ENCODE data around the gene FGFR4.

The FGFR4 gene

GRCh38 chr5:177085985-177086653 lies 596 bp upstream of the FGFR4 start:
- no peak for DNase-seq

- no peak for DNase-seq
These were observed 787 bp downstream of the FGFR4 start for GRCh38 chr5:177087398-177088005.

DNA sequence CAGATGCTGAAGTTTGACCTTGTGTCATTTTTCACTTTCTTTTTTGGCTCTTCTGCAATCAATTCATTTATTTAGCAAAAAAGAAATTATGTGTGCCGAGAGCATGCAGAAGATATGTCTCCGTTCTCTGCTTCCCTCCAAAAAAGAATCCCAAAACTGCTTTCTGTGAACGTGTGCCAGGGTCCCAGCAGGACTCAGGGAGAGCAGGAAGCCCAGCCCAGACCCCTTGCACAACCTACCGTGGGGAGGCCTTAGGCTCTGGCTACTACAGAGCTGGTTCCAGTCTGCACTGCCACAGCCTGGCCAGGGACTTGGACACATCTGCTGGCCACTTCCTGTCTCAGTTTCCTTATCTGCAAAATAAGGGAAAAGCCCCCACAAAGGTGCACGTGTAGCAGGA lies 2.4 kb downstream of the FGFR4 start:
- no peak for DNase-seq

DNA sequence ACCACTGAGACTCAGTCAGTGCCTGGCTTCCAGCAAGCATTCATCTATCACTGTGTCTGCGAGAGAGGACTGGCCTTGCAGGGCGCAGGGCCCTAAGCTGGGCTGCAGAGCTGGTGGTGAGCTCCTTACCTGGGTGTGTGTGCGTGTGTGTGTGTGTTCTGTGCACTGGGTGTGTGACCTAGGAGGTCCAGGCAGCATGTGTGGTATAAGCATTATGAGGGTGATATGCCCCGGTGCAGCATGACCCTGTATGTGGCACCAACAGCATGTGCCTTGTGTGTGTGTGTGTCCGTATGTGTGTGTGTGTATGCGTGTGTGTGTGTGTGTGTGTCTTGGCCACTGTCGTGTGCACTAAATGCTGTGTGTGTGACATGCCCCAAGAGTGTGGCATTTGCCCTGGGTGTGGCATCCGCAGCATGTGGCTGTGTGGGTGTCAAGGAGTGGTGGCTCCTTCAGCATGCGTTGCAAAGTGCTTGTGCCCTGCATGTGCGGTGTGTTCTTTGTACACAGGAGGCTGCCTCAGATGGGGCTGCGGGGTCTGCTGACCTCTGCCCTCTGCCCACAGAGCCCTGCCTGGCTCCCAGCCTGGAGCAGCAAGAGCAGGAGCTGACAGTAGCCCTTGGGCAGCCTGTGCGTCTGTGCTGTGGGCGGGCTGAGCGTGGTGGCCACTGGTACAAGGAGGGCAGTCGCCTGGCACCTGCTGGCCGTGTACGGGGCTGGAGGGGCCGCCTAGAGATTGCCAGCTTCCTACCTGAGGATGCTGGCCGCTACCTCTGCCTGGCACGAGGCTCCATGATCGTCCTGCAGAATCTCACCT lies 3.3 kb downstream of the FGFR4 start:
- DNase-seq: no peak

GRCh38 chr5:177090813-177091212 lies 4.1 kb downstream of the FGFR4 start:
- DNase-seq: no peak

- no peak for DNase-seq
These were observed 4.5 kb downstream of the FGFR4 start for GRCh38 chr5:177091232-177091631.

DNA sequence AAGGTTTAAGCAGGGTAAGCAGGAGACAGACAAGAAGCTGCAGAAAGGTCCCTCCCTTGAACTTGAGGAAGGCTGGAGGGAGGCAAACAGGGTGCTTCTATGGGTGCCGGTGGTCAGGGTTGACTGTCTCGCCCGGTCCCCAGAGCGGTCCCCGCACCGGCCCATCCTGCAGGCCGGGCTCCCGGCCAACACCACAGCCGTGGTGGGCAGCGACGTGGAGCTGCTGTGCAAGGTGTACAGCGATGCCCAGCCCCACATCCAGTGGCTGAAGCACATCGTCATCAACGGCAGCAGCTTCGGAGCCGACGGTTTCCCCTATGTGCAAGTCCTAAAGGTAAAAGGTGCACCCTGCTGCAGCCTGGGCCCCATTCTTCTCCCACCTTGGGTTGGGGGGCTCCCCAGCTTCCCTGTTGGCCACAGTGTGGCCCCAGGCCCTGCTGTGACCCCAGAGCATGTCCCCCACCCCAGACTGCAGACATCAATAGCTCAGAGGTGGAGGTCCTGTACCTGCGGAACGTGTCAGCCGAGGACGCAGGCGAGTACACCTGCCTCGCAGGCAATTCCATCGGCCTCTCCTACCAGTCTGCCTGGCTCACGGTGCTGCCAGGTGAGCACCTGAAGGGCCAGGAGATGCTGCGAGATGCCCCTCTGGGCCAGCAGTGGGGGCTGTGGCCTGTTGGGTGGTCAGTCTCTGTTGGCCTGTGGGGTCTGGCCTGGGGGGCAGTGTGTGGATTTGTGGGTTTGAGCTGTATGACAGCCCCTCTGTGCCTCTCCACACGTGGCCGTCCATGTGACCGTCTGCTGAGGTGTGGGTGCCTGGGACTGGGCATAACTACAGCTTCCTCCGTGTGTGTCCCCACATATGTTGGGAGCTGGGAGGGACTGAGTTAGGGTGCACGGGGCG lies 5.7 kb downstream of the FGFR4 start:
- no peak for DNase-seq

DNA sequence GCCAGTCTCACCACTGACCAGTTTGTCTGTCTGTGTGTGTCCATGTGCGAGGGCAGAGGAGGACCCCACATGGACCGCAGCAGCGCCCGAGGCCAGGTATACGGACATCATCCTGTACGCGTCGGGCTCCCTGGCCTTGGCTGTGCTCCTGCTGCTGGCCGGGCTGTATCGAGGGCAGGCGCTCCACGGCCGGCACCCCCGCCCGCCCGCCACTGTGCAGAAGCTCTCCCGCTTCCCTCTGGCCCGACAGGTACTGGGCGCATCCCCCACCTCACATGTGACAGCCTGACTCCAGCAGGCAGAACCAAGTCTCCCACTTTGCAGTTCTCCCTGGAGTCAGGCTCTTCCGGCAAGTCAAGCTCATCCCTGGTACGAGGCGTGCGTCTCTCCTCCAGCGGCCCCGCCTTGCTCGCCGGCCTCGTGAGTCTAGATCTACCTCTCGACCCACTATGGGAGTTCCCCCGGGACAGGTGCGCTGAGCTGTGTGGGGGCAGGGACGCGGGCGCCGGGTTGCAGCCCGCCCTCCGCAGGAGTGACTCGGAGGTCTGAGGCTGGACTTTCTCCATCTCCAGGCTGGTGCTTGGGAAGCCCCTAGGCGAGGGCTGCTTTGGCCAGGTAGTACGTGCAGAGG lies 6.5 kb downstream of the FGFR4 start:
- no peak for DNase-seq

DNA sequence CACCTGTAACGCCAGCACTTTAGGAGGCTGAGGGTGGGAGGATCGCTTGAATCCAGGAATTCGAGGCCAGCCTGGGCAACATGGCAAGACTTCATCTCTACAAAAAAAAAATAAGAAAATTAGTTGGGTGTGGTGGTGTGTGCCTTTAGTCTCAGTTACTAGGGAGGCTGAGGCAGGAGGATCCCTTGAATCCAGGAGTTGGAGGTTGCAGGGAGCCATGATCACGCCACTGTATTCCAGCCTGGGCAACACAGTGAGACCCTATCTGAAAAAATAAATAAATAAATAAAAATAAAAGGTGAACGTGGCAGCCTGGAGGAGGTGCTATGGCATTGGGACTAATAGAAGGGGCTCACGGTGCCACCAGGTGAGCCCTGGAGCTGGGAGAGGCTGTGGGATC lies 7.1 kb downstream of the FGFR4 start:
- no peak for DNase-seq

DNA sequence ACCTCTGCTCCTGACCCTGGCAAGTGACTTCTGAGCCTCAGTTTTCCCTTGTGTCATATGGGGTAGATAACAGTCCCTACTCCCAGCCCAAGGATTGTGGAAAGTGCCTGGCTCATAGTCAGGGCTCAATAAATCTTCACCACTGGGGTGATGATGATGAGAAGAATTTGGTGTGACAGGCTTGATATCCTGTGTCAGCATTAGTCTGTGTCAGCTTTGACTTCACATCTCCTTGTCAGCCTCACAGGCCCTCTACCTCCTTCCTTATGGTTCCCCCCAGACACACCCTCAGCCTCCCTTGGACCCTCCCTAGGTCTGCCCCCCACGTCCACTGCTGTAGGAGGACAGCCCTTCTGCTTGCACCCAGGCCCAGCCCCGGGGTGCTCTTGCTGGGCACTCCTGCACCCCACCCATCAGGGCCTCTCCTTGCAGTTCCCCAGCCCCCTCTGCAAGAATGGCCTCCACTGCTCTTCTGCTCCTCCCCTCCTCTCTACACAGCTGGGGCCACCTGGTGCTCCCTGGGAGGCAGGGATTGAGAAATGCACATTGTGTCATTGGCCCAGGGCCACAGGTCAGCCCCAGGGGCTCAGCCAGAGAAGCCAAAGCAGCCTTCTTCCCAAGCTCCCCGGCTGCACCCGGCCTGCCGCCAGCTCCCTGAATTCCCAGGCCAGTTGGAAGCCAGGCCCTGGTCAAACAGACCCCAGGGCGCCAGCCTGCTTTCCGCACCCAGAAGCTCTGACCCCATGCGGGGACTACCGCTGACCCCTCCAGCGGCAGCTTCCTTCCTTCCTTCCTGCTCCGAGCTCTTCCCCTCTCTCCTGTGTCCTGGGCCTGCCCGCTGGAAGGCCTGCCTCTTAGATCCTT lies 7.7 kb downstream of the FGFR4 start:
- DNase-seq: no peak

GRCh38 chr5:177095088-177095669 lies 8.5 kb downstream of the FGFR4 start:
- no peak for DNase-seq

DNA sequence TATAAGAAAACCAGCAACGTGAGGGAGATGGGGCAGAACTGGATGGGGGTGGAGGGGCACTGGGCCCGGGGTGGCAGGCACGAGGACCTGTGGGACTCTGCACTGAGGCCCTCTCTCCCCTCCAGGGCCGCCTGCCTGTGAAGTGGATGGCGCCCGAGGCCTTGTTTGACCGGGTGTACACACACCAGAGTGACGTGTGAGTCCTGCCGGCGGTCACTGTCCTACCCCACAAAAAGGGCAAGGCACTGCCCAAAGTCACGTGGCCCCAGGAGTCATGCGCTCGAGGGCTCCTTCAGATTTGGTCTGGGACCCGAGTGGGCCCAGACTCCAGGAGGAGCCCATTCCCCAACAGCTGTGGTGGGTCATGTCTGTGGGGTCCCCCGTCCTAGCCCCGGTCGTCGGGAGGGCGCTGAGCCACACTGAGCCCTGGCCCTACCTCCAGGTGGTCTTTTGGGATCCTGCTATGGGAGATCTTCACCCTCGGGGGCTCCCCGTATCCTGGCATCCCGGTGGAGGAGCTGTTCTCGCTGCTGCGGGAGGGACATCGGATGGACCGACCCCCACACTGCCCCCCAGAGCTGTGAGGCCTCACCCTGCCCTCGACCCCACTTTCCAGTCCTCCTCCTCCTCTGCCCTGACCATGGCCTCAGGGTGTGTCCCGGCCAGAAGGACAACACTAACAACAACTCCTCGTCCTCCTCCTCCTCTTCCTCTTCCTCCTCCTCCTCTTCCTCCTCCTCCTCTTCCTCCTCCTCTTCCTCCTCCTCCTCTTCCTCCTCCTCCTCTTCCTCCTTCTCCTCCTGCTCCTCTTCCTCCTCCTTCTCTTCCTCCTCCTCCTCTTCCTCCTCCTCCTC lies 9.7 kb downstream of the FGFR4 start:
- DNase-seq: no peak

DNA sequence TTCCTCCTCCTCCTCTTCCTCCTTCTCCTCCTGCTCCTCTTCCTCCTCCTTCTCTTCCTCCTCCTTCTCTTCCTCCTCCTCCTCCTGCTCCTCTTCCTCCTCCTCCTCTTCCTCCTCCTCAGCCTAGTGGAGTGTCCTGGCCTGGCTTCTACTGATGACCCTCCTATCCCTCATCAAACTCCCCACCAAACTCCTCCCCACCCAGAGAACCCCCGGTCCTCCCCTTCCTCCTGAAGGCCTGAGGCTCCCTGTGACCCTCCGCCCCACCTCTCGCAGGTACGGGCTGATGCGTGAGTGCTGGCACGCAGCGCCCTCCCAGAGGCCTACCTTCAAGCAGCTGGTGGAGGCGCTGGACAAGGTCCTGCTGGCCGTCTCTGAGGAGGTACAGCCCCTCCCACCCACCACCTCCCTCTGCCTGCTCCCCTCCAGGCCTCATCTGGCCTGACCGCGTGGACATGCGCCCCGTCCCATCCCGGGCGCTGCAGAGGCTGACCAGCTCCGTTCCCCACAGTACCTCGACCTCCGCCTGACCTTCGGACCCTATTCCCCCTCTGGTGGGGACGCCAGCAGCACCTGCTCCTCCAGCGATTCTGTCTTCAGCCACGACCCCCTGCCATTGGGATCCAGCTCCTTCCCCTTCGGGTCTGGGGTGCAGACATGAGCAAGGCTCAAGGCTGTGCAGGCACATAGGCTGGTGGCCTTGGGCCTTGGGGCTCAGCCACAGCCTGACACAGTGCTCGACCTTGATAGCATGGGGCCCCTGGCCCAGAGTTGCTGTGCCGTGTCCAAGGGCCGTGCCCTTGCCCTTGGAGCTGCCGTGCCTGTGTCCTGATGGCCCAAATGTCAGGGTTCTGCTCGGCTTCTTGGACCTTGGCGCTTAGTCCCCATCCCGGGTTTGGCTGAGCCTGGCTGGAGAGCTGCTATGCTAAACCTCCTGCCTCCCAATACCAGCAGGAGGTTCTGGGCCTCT lies 10.6 kb downstream of the FGFR4 start:
- no peak for DNase-seq

DNA sequence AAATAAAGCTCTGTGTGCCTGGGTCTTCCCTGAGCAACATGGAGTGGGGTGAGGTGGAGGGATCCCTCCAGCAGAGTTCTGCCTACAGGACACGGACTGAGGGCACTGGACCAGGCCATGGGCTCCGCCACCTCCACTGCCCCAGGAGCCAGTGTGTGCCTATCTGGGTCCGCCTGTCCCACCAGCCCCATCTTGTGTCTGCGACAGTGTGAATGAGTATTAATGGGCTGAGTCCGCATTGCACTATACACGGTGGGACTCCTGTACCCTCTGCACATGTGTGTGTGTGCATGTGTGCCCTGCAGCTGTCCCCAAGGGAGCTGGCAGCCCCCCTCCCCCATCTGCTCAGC lies 11.4 kb downstream of the FGFR4 start:
- DNase-seq: no peak

DNA sequence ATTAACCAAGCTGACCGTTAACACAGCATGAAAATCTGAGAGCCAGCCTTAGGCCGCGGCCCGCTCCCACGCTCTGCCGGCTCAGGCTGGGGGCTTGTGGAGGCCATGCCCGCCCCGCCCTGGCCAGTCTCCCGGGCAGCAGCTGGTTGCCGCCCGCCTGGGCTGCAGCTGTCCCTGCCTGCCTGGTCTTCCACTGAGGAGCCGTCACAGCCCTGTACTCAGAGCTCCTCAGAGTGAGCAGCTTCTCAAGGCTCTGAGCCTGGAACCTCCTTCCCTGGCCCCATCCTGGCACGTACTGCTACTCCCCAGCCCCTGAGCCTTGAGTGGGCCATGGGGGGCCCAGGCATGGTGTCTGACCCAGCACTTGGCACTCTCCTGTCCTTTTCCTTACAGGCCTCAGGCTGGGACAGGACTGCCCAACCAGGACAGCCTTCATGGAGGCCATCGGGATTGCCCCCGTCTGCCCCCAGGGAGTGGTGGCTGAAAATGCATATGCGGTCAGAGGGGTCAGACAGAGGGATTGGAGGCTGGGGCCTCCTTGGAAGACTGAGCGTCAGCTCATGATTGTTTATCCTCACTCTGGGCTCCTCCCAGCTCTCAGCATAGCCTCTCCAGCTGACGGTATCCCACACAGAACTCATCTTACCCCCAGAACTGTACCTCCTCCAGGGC lies 11.9 kb downstream of the FGFR4 start:
- DNase-seq: no peak

DNA sequence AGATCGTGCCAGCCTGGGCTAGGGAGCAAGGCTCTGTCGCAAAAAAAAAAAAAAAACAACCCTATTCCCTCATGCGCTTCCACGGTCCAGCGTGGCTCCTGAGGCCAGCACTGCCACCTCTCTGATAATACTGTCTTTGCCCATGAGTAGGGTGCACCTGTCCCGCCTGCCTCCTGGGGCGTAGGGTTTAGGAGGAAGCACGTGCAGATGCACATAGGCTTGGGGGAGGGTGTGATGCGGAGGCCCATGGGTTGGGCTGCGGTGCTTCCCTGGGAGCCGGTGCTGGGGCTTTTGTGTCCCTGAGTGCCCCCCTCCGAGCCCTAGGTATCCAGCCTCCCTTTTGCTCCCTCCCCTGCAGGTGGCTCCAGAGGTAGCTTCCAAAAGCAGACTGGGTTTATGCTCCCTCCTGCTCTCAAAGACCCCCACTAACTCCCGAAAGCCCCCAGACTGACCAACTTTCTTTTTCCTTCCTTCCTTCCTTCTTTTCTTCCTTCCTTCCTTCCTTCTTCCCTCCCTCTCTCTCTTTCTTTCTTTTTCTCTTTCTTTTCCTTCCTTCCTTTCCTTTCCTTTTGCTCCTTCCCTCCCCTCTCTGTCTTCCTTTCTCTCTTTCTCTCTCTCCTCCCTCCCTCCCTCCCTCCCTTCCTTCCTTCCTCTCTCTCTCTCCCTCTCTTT lies 12.8 kb downstream of the FGFR4 start:
- no peak for DNase-seq

GRCh38 chr5:177100714-177101121 lies 14.0 kb downstream of the FGFR4 start:
- DNase-seq: no peak
